PC-9 (cell line): ENCODE measurements around the gene SBF2. TPM values are rescaled to one million over a fixed set of nuclear protein-coding genes. Genes with fewer than 3 reads are reported as not detected.

Experiments
- BruUV-seq: library from RNA; stranded (reverse); fragments of 400-500 nt; replicated peaks from 2 replicates; lab custom pipeline; 2021; lab: Mats Ljungman, UMichigan
- CTCF ChIA-PET: fragments of 300-600 bp; sonication (Branson Sonifier 250); formaldehyde crosslinking; loops from one replicate; lab custom pipeline; 2022; ENCODE audit warnings: antibody characterized with exemption; lab: Charles Lee
- POLR2A ChIA-PET: fragments of 300-600 bp; sonication (Branson Sonifier 250); formaldehyde crosslinking; loops from one replicate; lab custom pipeline; 2022; ENCODE audit warnings: antibody characterized with exemption; ENCODE audit not compliant: unreplicated experiment; lab: Charles Lee
- DNase-seq, 2 experiments: peaks; one replicate each; pipeline versions ENCODE4 v3.0.0 to v3.0.0-alpha.2; 2015 to 2022; ENCODE audit warnings: mixed read lengths in 1 of 2
- H2AFZ ChIP-seq: fragments of 200-600 bp; sonication (generic); 2 replicates; pipeline ENCODE4 v1.8.1; 2017; ENCODE audit warnings: antibody characterized with exemption
- H3F3A ChIP-seq: fragments of 200-600 bp; sonication (generic); 2 replicates; pipeline ENCODE4 v1.8.1; 2017; ENCODE audit warnings: antibody characterized with exemption, mild to moderate bottlenecking, low read depth; ENCODE audit not compliant: insufficient read depth
- H3K27ac ChIP-seq: fragments of 200-600 bp; sonication (generic); 2 replicates; pipeline ENCODE4 v1.6.1; 2016; ENCODE audit warnings: mixed run types
- H3K27me3 ChIP-seq: fragments of 200-600 bp; sonication (generic); 2 replicates; pipeline ENCODE4 v1.6.1; 2016; ENCODE audit warnings: low read depth, mixed run types; ENCODE audit not compliant: insufficient read depth
- H3K36me3 ChIP-seq: fragments of 200-600 bp; sonication (generic); 2 replicates; pipeline ENCODE4 v1.6.1; 2016; ENCODE audit warnings: low read depth, mixed run types
- H3K4me1 ChIP-seq: fragments of 200-600 bp; sonication (generic); replicated peaks from 2 replicates; pipeline ENCODE4 v1.6.1; 2016; ENCODE audit warnings: mixed run types; ENCODE audit not compliant: insufficient read depth
- H3K4me2 ChIP-seq: fragments of 200-600 bp; sonication (generic); 2 replicates; pipeline ENCODE4 v1.6.1; 2017; ENCODE audit warnings: mixed run types
- H3K4me3 ChIP-seq: fragments of 200-600 bp; sonication (generic); 2 replicates; pipeline ENCODE4 v1.6.1; 2016; ENCODE audit warnings: mixed run types
- H3K79me2 ChIP-seq: fragments of 200-600 bp; sonication (generic); 2 replicates; pipeline ENCODE4 v1.6.1; 2017; ENCODE audit warnings: low read depth, mixed run types
- H3K9me2 ChIP-seq: fragments of 200-600 bp; sonication (generic); 2 replicates; pipeline ENCODE4 v1.8.1; 2017; ENCODE audit warnings: mild to moderate bottlenecking; ENCODE audit not compliant: insufficient read depth
- H3K9me3 ChIP-seq: fragments of 200-600 bp; sonication (generic); 2 replicates; pipeline ENCODE4 v1.8.1; 2016; ENCODE audit warnings: low read depth; ENCODE audit not compliant: insufficient read depth
- H4K20me1 ChIP-seq: fragments of 200-600 bp; sonication (generic); 2 replicates; pipeline ENCODE4 v1.8.1; 2017; ENCODE audit not compliant: insufficient read depth
- CTCF ChIP-seq: fragments of 200-600 bp; sonication (generic); conservative IDR thresholded peaks from 2 replicates; pipeline ENCODE4 v1.6.1; 2017; ENCODE audit warnings: mixed run types, antibody characterized with exemption, mild to moderate bottlenecking, moderate library complexity
- EZH2 ChIP-seq: fragments of 200-600 bp; sonication (generic); IDR thresholded peaks from 2 replicates; pipeline ENCODE4 v1.8.0; 2017; ENCODE audit warnings: antibody characterized with exemption, low read depth
- intact Hi-C: fragments of 100-400 bp; cut with micrococcal nuclease; formaldehyde crosslinking; loops from one replicate; pipeline ENCODE4 v1.10.0; 2022; ENCODE audit not compliant: unreplicated experiment
- total RNA-seq: library from RNA; stranded (reverse); gene quantifications from 2 replicates; pipeline ENCODE4 v1.2.3, GENCODE V29; 2021

The SBF2 gene
- total RNA-seq, 1 experiment from 2014 or later = 18.6 TPM

- Histone ChIP-seq H3K27me3 (no peaks in the 10 kb centered on the region), H3K9me3 (no peaks in the 10 kb centered on the region), H3K27ac (no peak overlapping the region), H3K36me3 (no peaks in the 10 kb centered on the region), H3F3A (peaks cover 8% of the 10 kb centered on the region), H3K4me3 (no peak overlapping the region), H3K4me1 (peaks cover 17% of the 10 kb centered on the region), H3K4me2 (no peak overlapping the region), H3K79me2 (no peaks in the 10 kb centered on the region), H4K20me1 (no peaks in the 10 kb centered on the region), H3K9me2 (no peaks in the 10 kb centered on the region), H2AFZ (no peak overlapping the region)
- TF ChIP-seq EZH2 (no peak), CTCF (no peak)
- no TSS peak for BruUV-seq
- POLR2A ChIA-PET = no interaction called here
- CTCF ChIA-PET = no interaction called here
- DNase-seq = no peak
- intact Hi-C loops = no loop called here
Measured at GRCh38 chr11:10125522-10126133, 168.4 kb downstream of the SBF2 start.

GRCh38 chr11:10122326-10123197 is 171.5 kb downstream of the SBF2 start:
- H3K9me3 ChIP-seq = no peaks in the 10 kb centered on the region
- H3F3A ChIP-seq = peaks cover 8% of the 10 kb centered on the region
- H3K27ac ChIP-seq = peak overlapping the region; percentile 71
- H3K36me3 ChIP-seq = no peaks in the 10 kb centered on the region
- H3K4me1 ChIP-seq = peaks cover 17% of the 10 kb centered on the region
- H3K27me3 ChIP-seq = no peaks in the 10 kb centered on the region
- no peak overlapping the region for H3K4me3 ChIP-seq
- ChIA-PET POLR2A (interaction anchor here (0.5 to 0.8 kb wide), 3 partner anchors 26 to 1252 kb away, joined by 3 to 18 read pairs (median 6); no protein-coding TSS in a partner anchor), CTCF (interaction anchor here (0.6 kb wide), 1 partner anchor 628 kb away, joined by 4 read pairs; the partner anchor contains the start of gene CTR9)
- peak overlapping the region; percentile 58 for H3K4me2 ChIP-seq
- no peaks in the 10 kb centered on the region for H3K79me2 ChIP-seq
- DNase-seq = peak; percentile 28 to 83
- no peaks in the 10 kb centered on the region for H4K20me1 ChIP-seq
- no peaks in the 10 kb centered on the region for H3K9me2 ChIP-seq
- BruUV-seq = no TSS peak
- H2AFZ ChIP-seq = no peak overlapping the region
- TF ChIP-seq EZH2 (no peak), CTCF (no peak)
- intact Hi-C loops = no loop called here

- H3K4me2 ChIP-seq = no peak overlapping the region
- no peaks in the 10 kb centered on the region for H3K9me3 ChIP-seq
- peaks cover 17% of the 10 kb centered on the region for H3K4me1 ChIP-seq
- no peak for DNase-seq
- no peaks in the 10 kb centered on the region for H3K9me2 ChIP-seq
- TF ChIP-seq CTCF (no peak), EZH2 (no peak)
- no peak overlapping the region for H3K4me3 ChIP-seq
- no peak overlapping the region for H2AFZ ChIP-seq
- H3K79me2 ChIP-seq = no peaks in the 10 kb centered on the region
- peaks cover 8% of the 10 kb centered on the region for H3F3A ChIP-seq
- ChIA-PET POLR2A (no interaction called here), CTCF (no interaction called here)
- no peak overlapping the region for H3K27ac ChIP-seq
- H4K20me1 ChIP-seq = no peaks in the 10 kb centered on the region
- BruUV-seq = no TSS peak
- no peaks in the 10 kb centered on the region for H3K36me3 ChIP-seq
- intact Hi-C loops = no loop called here
- no peaks in the 10 kb centered on the region for H3K27me3 ChIP-seq
Measured at GRCh38 chr11:10118865-10119264, 175.2 kb downstream of the SBF2 start.
